ENCODE measurements around the gene CDC42SE2.

GRCh38 chr5:131416729-131417128, 152.9 kb downstream of the CDC42SE2 start:
- no peak for TF ChIP-seq EP300 (IDR thresholded peaks at IDR 0.05; ENCODE audit: low read depth)
- TF ChIP-seq, protein P1, sequence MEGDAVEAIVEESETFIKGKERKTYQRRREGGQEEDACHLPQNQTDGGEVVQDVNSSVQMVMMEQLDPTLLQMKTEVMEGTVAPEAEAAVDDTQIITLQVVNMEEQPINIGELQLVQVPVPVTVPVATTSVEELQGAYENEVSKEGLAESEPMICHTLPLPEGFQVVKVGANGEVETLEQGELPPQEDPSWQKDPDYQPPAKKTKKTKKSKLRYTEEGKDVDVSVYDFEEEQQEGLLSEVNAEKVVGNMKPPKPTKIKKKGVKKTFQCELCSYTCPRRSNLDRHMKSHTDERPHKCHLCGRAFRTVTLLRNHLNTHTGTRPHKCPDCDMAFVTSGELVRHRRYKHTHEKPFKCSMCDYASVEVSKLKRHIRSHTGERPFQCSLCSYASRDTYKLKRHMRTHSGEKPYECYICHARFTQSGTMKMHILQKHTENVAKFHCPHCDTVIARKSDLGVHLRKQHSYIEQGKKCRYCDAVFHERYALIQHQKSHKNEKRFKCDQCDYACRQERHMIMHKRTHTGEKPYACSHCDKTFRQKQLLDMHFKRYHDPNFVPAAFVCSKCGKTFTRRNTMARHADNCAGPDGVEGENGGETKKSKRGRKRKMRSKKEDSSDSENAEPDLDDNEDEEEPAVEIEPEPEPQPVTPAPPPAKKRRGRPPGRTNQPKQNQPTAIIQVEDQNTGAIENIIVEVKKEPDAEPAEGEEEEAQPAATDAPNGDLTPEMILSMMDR (IDR thresholded peaks at IDR 0.05), result no peak
- no peak for TF ChIP-seq POLR2AphosphoS5 (IDR thresholded peaks at IDR 0.05)
- TF ChIP-seq POLR2A (IDR thresholded peaks at IDR 0.05), result no peak
